ENCODE data around the gene ECEL1.

- TF ChIP-seq POLR2A (IDR thresholded peaks at IDR 0.05) (no peak), CTCF (IDR thresholded peaks at IDR 0.05) (no peak)
Observed at GRCh38 chr2:232466221-232466620, 21.4 kb downstream of the ECEL1 start.

Measured in Peyer's patch (tissue), 4 donors.